OCI-LY3 (cell line): ENCODE data around the gene OR1N1.

Source experiments
- EZH2phosphoT487 ChIP-seq: fragments of 200-600 bp; shearing (Covaris generic); IDR thresholded peaks from 2 replicates; pipeline ENCODE4 v1.6.1; 2018; ENCODE audit warnings: antibody characterized with exemption, mixed run types, low read depth
- TF ChIP-seq, protein P1 (sequence below): fragments of 200-600, 300-600 bp; sonication (generic); IDR thresholded peaks from 2 replicates; pipeline ENCODE4 v1.5.1; 2014; ENCODE audit warnings: antibody characterized with exemption, low read length, low read depth

DNA sequence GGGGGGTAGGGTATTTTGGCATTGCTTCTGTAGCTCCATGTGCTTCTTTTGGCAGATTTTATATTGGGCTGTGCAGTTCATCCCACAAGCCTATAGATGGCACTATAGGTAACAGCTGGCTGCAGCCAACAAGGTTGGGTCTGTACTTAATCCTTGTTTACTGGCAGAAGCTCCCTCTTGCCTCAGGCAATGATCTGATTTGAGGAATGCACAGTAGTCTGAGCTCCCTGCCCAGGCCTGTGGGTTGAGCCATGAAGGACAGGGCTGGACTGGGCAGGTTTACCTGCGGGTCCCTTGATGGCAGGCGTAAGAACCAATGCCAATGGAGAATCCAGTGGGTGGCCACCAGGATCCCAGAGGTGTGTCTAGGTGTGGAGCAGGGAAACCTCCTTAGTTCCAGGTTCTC is 28.2 kb downstream of the OR1N1 start:
- TF ChIP-seq, protein P1, sequence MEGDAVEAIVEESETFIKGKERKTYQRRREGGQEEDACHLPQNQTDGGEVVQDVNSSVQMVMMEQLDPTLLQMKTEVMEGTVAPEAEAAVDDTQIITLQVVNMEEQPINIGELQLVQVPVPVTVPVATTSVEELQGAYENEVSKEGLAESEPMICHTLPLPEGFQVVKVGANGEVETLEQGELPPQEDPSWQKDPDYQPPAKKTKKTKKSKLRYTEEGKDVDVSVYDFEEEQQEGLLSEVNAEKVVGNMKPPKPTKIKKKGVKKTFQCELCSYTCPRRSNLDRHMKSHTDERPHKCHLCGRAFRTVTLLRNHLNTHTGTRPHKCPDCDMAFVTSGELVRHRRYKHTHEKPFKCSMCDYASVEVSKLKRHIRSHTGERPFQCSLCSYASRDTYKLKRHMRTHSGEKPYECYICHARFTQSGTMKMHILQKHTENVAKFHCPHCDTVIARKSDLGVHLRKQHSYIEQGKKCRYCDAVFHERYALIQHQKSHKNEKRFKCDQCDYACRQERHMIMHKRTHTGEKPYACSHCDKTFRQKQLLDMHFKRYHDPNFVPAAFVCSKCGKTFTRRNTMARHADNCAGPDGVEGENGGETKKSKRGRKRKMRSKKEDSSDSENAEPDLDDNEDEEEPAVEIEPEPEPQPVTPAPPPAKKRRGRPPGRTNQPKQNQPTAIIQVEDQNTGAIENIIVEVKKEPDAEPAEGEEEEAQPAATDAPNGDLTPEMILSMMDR, result peak; percentile 81
- TF ChIP-seq EZH2phosphoT487, result no peak
